Left renal cortex interstitium (tissue), 4 donors: ENCODE data around the gene CACNA2D4. TPM values are rescaled to one million over a fixed set of nuclear protein-coding genes. Genes with fewer than 3 reads are reported as not detected.
"Not testable (repeated sequence)": the region's sequence is repeated elsewhere in the genome, so short reads cannot be mapped to it uniquely, and the experiment has no call there.

Experiments used
- DNase-seq, 4 donors: peaks; one replicate each; pipeline ENCODE4 v3.0.0-alpha.2; 2013; ENCODE audit warnings: low read depth in 4 of 4, low spot score in 2 of 4, missing footprints in 1 of 4
- polyA plus RNA-seq, 4 donors: library from polyadenylated mRNA; unstranded; fragments of 120-200 nt; gene quantifications; one replicate each; pipeline ENCODE4 v1.2.1, GENCODE V29; 2013; ENCODE audit not compliant: insufficient read length in 4 of 4

Gene CACNA2D4
- polyA plus RNA-seq, 4 donors: 1.7 to 2.6 (median 2.5) TPM

GRCh38 chr12:1821805-1822204 is 96.6 kb downstream of the CACNA2D4 start:
- no peak for DNase-seq

GRCh38 chr12:1820896-1821291 is 97.6 kb downstream of the CACNA2D4 start:
- no peak for DNase-seq

GRCh38 chr12:1820191-1820895 is 98.1 kb downstream of the CACNA2D4 start, which contains the start of gene LRTM2:
Gene LRTM2 (plus strand): TSS chr12:1820565. CDS start chr12:1828149, 7,584 bp downstream.
- no peak for DNase-seq

GRCh38 chr12:1819571-1819970 is 98.9 kb downstream of the CACNA2D4 start:
- DNase-seq: no peak

GRCh38 chr12:1819050-1819449 is 99.4 kb downstream of the CACNA2D4 start:
- DNase-seq: no peak

- not testable (repeated sequence) for DNase-seq
These were observed 100.5 kb downstream of the CACNA2D4 start for GRCh38 chr12:1817928-1818327.

- DNase-seq: no peak
These were observed 101.6 kb downstream of the CACNA2D4 start for GRCh38 chr12:1816730-1817348.

GRCh38 chr12:1815814-1816729 is 102.4 kb downstream of the CACNA2D4 start:
- DNase-seq: no peak

GRCh38 chr12:1815108-1815507 is 103.3 kb downstream of the CACNA2D4 start:
- DNase-seq: no peak

GRCh38 chr12:1814266-1814665 is 104.2 kb downstream of the CACNA2D4 start:
- DNase-seq: no peak

- DNase-seq: no peak
These were observed 105.7 kb downstream of the CACNA2D4 start for GRCh38 chr12:1812650-1813302.

GRCh38 chr12:1811948-1812291 is 106.5 kb downstream of the CACNA2D4 start:
- no peak for DNase-seq

GRCh38 chr12:1811281-1811947 is 107.0 kb downstream of the CACNA2D4 start:
- no peak for DNase-seq

GRCh38 chr12:1810931-1811280 is 107.5 kb downstream of the CACNA2D4 start:
- DNase-seq: no peak

GRCh38 chr12:1810201-1810930 is 108.1 kb downstream of the CACNA2D4 start:
- DNase-seq: no peak

- DNase-seq: no peak
These were observed 108.8 kb downstream of the CACNA2D4 start for GRCh38 chr12:1809591-1810190.

GRCh38 chr12:1808798-1809480 is 109.5 kb downstream of the CACNA2D4 start:
- no peak for DNase-seq

GRCh38 chr12:1808036-1808797 is 110.2 kb downstream of the CACNA2D4 start:
- DNase-seq: no peak
